ENCODE data around the gene TRIM15. TPM values are rescaled to one million over a fixed set of nuclear protein-coding genes. Genes with fewer than 3 reads are reported as not detected.

Gene TRIM15
- total and polyA plus RNA-seq, 2 donors (not counting 3 experiments of a cell fraction or from before 2014, with no cell fraction given) = not detected

DNA sequence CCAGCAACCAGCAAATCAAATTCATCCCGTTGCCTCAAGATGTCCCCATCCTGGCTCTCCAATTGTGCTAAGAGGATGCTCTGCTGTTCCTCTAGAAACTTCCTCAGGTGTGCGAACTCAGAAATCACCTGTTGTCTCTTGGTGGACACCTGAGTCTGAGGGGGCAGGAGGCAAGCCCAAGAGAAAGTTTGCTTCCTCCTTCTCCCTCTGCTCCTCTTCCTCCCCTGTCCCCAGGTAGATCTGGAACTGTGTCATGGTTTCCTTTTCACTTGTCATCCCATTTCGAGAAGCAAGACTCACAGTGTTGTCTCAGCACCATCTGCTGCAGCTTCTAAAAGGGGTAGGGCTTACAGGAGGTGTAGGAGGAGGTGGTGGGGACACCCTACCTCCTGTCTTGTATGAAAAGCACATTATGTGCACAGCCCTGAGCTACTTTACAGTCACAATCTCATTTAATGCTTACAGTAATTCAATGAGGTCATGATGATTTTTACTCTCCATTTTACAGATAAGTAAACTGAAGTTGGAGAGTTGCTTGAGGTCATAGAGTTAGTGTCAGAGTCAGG, 4.8 kb upstream of the TRIM15 start:
- Histone ChIP-seq H3K4me1 (ENCODE audit: control insufficient read depth, extremely low read depth, insufficient read depth, low read length) (peaks cover 8% of the 10 kb centered on the region), H3K9me3 (replicated peaks; ENCODE audit: control insufficient read depth, insufficient read depth, low read length) (no peaks in the 10 kb centered on the region), H3K79me2 (ENCODE audit: control insufficient read depth, insufficient read depth, low read length) (no peaks in the 10 kb centered on the region), H3K4me2 (ENCODE audit: insufficient read depth, low read length) (no peak overlapping the region), H4K20me1 (replicated peaks; ENCODE audit: control insufficient read depth, extremely low read depth, insufficient read depth, low read length) (no peaks in the 10 kb centered on the region), H2AFZ (ENCODE audit: low read depth, low read length) (no peak overlapping the region), H3K9me1 (replicated peaks; ENCODE audit: control insufficient read depth, extremely low read depth, insufficient read depth, low read length) (no peaks in the 10 kb centered on the region), H3K36me3 (ENCODE audit: control insufficient read depth in 2 of 2, extremely low read depth in 1 of 2, insufficient read depth in 2 of 2, low read length in 2 of 2) (no peaks in the 10 kb centered on the region), H3K4me3 (replicated peaks in 1 of 3; ENCODE audit: insufficient read depth in 1 of 3, low read depth in 1 of 3, low read length in 3 of 3) (no peak overlapping the region), H3K27ac (ENCODE audit: insufficient read depth, low read depth, low read length) (no peak overlapping the region), H3K9ac (replicated peaks; ENCODE audit: extremely low read depth, insufficient read depth, low read length) (no peak overlapping the region), H3K27me3 (ENCODE audit: control insufficient read depth in 2 of 2, insufficient read depth in 2 of 2, low read length in 2 of 2) (peaks cover 0 to 5% of the 10 kb centered on the region in 2 experiments)
- intact Hi-C loops (cut with micrococcal nuclease) = no loop called here
- TF ChIP-seq POLR2A (IDR thresholded peaks at IDR 0.05; ENCODE audit: low read depth, low read length) (no peak), POLR2AphosphoS5 (IDR thresholded peaks at IDR 0.05; ENCODE audit: insufficient read depth, low read depth, low read length) (no peak), JUN (IDR thresholded peaks at IDR 0.05; ENCODE audit: borderline replicate concordance, insufficient read depth, insufficient read length, low read depth) (no peak), MYC (IDR thresholded peaks at IDR 0.05; ENCODE audit: low read depth, low read length) (no peak), EZH2 (IDR thresholded peaks at IDR 0.05; ENCODE audit: borderline replicate concordance, low read depth, low read length, severe bottlenecking) (no peak), GATA2 (IDR thresholded peaks at IDR 0.05; ENCODE audit: insufficient read depth, insufficient read length, low read depth, low read length) (no peak), FOS (IDR thresholded peaks at IDR 0.05; ENCODE audit: borderline replicate concordance, insufficient read depth, low read length) (no peak)
- TF ChIP-seq, protein P1, sequence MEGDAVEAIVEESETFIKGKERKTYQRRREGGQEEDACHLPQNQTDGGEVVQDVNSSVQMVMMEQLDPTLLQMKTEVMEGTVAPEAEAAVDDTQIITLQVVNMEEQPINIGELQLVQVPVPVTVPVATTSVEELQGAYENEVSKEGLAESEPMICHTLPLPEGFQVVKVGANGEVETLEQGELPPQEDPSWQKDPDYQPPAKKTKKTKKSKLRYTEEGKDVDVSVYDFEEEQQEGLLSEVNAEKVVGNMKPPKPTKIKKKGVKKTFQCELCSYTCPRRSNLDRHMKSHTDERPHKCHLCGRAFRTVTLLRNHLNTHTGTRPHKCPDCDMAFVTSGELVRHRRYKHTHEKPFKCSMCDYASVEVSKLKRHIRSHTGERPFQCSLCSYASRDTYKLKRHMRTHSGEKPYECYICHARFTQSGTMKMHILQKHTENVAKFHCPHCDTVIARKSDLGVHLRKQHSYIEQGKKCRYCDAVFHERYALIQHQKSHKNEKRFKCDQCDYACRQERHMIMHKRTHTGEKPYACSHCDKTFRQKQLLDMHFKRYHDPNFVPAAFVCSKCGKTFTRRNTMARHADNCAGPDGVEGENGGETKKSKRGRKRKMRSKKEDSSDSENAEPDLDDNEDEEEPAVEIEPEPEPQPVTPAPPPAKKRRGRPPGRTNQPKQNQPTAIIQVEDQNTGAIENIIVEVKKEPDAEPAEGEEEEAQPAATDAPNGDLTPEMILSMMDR (IDR thresholded peaks at IDR 0.05; ENCODE audit: extremely low read depth in 1 of 2, insufficient read depth in 1 of 2, low read depth in 1 of 2, low read length in 2 of 2) = no peak
- dilution Hi-C loops (cut with MboI; ENCODE audit: extremely low pct_ligation_motif_present, low sequenced_read_pairs) = no loop called here
- POLR2A ChIA-PET = no interaction called here
- FAIRE-seq (no peak), DNase-seq (ENCODE audit: low read depth, low spot score) (no peak)
- CTCF ChIA-PET = interaction anchor here (1.0 to 1.1 kb wide), 2 partner anchors 17 to 28 kb away, joined by 3 to 4 read pairs; no protein-coding TSS in a partner anchor
- no TSS peak for BruUV-seq (replicated peaks)

Measured in endothelial cell of umbilical vein (primary cell).